ENCODE results near the gene LRRFIP1. TPM values are rescaled to one million over a fixed set of nuclear protein-coding genes. Genes with fewer than 3 reads are reported as not detected.

LRRFIP1 gene
- total and polyA plus RNA-seq, 2 of the 13 experiments (the other 11 are each of a cell fraction or from before 2014, with no cell fraction given), result 15.9 to 40.5 TPM

- TF ChIP-seq ZNF512B (CRISPR knock-in tag; IDR thresholded peaks at IDR 0.05; ENCODE audit: borderline replicate concordance), result no peak
- TF ChIP-seq NCOA1 (CRISPR knock-in tag; IDR thresholded peaks at IDR 0.05), result no peak
- peak; percentile 46; the same call in 1 of the 2 replicates for TF ChIP-seq ARNTL (CRISPR knock-in tag; IDR thresholded peaks at IDR 0.05)
- TF ChIP-seq ZNF20 (CRISPR knock-in tag; IDR thresholded peaks at IDR 0.05), result no peak
- no peak; the same call in 1 of the 2 replicates for TF ChIP-seq ZSCAN21 (CRISPR knock-in tag; IDR thresholded peaks at IDR 0.05; ENCODE audit: borderline replicate concordance)
- TF ChIP-seq GFI1 (CRISPR knock-in tag; IDR thresholded peaks at IDR 0.05; ENCODE audit: borderline replicate concordance), result peak; percentile 95; the same call in 1 of the 2 replicates
- no peak for TF ChIP-seq SRSF9 (IDR thresholded peaks at IDR 0.05; ENCODE audit: borderline replicate concordance, insufficient read depth, low read depth, low read length, poor library complexity, severe bottlenecking)
- TF ChIP-seq ZNF83 (CRISPR knock-in tag; IDR thresholded peaks at IDR 0.05; ENCODE audit: borderline replicate concordance), result no peak
- TF ChIP-seq ZNF317 (CRISPR knock-in tag; IDR thresholded peaks at IDR 0.05), result peak; percentile 67; the same call in 1 of the 2 replicates
- TF ChIP-seq KLF6 (CRISPR knock-in tag; IDR thresholded peaks at IDR 0.05), result no peak
- peak; percentile 86 for TF ChIP-seq CSRNP1 (CRISPR knock-in tag; IDR thresholded peaks at IDR 0.05)
- TF ChIP-seq ZHX2 (IDR thresholded peaks at IDR 0.05; ENCODE audit: low read depth), result no peak
- no peak for TF ChIP-seq ZHX2 (CRISPR knock-in tag; IDR thresholded peaks at IDR 0.05; ENCODE audit: borderline replicate concordance)
- TF ChIP-seq ZBTB21 (CRISPR knock-in tag; IDR thresholded peaks at IDR 0.05), result peak; percentile 39; the same call in 1 of the 2 replicates
- no peak for TF ChIP-seq ZNF597 (CRISPR knock-in tag; IDR thresholded peaks at IDR 0.05)
Measured at GRCh38 chr2:237601453-237602116, 25.8 kb upstream of the LRRFIP1 start (continued).

Measured in HepG2 (cell line).